Prostate gland (tissue), 2 donors: ENCODE measurements around the gene DUOX1. TPM values are rescaled to one million over a fixed set of nuclear protein-coding genes. Genes with fewer than 3 reads are reported as not detected.

Experiments
- DNase-seq: peaks from one replicate; pipeline ENCODE4 v3.0.0-alpha.2; 2019; ENCODE audit warnings: low spot score
- H3K27ac ChIP-seq, 2 donors: fragments of 200-600 bp; sonication (generic); 2 replicates each; pipeline ENCODE4 v1.5.1; 2017 to 2019
- H3K27me3 ChIP-seq: fragments of 200-600 bp; sonication (generic); replicated peaks from 2 replicates; pipeline ENCODE4 v1.5.1; 2019; ENCODE audit not compliant: insufficient read depth
- H3K36me3 ChIP-seq, 2 donors: fragments of 200-600 bp; sonication (generic); 1 replicate in 1 of 2; 2 replicates in 1 of 2; pipeline versions ENCODE4 v1.5.1 to v1.8.1; 2017 to 2019
- H3K4me1 ChIP-seq: fragments of 200-600 bp; sonication (generic); replicated peaks from 2 replicates; pipeline ENCODE4 v1.5.1; 2019
- H3K4me3 ChIP-seq, 2 donors: fragments of 200-600 bp; sonication (generic); 2 replicates each; pipeline ENCODE4 v1.5.1; 2017 to 2019
- H3K9me3 ChIP-seq: fragments of 200-600 bp; sonication (generic); 2 replicates; pipeline ENCODE4 v1.5.1; 2017
- POLR2A ChIP-seq: fragments of 450-650 bp; IDR thresholded peaks from one replicate; pipeline ENCODE4 v1.6.1; 2016; ENCODE audit warnings: antibody characterized with exemption, mild to moderate bottlenecking
- POLR2AphosphoS5 ChIP-seq: sonication (generic); formaldehyde crosslinking; IDR thresholded peaks from one replicate; pipeline ENCODE4 v1.6.1; 2017; ENCODE audit warnings: antibody characterized with exemption
- WGBS: methylation state at CpG from one replicate; pipeline ENCODE4 v1.1.5; 2018; 5-methylcytosine and 5-hydroxymethylcytosine counted together
- intact Hi-C: fragments of 100-400 bp; cut with DNase I; formaldehyde crosslinking; loops from one replicate; pipeline ENCODE4 v1.14.2; 2022
- total RNA-seq, 2 donors: library from RNA; depleted of rRNA; stranded (reverse); fragments of >200 nt; gene quantifications; one replicate each; pipeline ENCODE4 v1.1.0, GENCODE V29; 2016
- TF ChIP-seq, protein P1 (sequence below), 4 experiments: fragments of 200-600 bp in 2 of 4; fragments of 450-650 bp in 2 of 4; sonication (generic) in 2 of 4; IDR thresholded peaks; 1 replicate in 3 of 4; 2 replicates in 1 of 4; pipeline ENCODE4 v1.5.1; 2016 to 2019; ENCODE audit warnings: antibody characterized with exemption in 4 of 4, mild to moderate bottlenecking in 2 of 4, moderate library complexity in 2 of 4

DUOX1 gene
- total RNA-seq, 2 donors from 2014 or later = 18.4 to 32.1 TPM

DNA sequence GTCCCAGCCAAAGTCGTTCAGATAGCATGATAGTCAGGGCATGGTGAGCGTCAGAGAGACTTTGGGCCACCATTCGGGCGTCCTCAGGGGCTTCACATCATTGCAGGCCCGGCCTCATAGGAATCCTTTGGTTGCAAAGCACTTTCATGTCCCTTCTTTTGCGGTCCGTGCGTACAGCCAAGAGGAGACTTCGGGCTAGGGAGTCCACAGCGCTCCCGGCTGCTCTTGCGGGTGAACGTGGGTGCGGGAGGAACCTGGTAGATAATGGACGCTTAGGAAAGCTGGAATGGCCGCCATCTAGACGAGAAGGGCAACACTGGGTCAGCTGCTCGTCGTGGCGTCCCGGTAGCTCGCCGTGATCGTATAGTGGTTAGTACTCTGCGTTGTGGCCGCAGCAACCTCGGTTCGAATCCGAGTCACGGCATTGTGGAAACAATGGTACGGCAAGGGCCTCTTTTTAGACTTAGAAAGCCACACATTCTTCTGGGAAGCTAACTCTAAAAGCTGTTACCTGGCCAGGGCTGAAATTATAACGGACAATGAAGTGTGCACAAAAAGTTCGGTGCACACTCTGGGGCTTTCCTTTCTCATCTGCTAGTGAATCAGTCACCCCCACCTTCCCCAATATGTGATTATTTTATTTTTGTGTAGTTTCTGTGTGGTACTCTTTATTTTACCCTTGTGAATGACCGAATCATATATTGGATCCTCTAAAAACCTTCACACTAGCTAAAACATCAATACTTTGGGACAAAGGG lies 71.2 kb downstream of the DUOX1 start:
- H3K36me3 ChIP-seq = no peaks in the 10 kb centered on the region
- H3K4me3 ChIP-seq = peak overlapping the region; percentile 55 to 58
- H3K27me3 ChIP-seq = no peaks in the 10 kb centered on the region
- intact Hi-C loops = loop anchor here (2.0 kb wide), 1 partner anchor 14 kb away; the partner anchor contains the start of gene SHF
- peak overlapping the region; percentile 99 for H3K27ac ChIP-seq
- 5% methylated on average over 33 of the region's 34 CpGs for WGBS
- no peaks in the 10 kb centered on the region for H3K9me3 ChIP-seq
- no peaks in the 10 kb centered on the region for H3K4me1 ChIP-seq
- DNase-seq = peak; percentile 72
- no peak for TF ChIP-seq POLR2A
- TF ChIP-seq, protein P1, sequence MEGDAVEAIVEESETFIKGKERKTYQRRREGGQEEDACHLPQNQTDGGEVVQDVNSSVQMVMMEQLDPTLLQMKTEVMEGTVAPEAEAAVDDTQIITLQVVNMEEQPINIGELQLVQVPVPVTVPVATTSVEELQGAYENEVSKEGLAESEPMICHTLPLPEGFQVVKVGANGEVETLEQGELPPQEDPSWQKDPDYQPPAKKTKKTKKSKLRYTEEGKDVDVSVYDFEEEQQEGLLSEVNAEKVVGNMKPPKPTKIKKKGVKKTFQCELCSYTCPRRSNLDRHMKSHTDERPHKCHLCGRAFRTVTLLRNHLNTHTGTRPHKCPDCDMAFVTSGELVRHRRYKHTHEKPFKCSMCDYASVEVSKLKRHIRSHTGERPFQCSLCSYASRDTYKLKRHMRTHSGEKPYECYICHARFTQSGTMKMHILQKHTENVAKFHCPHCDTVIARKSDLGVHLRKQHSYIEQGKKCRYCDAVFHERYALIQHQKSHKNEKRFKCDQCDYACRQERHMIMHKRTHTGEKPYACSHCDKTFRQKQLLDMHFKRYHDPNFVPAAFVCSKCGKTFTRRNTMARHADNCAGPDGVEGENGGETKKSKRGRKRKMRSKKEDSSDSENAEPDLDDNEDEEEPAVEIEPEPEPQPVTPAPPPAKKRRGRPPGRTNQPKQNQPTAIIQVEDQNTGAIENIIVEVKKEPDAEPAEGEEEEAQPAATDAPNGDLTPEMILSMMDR (IDR thresholded peaks at IDR 0.05) = peak in 1 of 4 experiments; percentile 7
- peak; percentile 11 for TF ChIP-seq POLR2AphosphoS5

DNA sequence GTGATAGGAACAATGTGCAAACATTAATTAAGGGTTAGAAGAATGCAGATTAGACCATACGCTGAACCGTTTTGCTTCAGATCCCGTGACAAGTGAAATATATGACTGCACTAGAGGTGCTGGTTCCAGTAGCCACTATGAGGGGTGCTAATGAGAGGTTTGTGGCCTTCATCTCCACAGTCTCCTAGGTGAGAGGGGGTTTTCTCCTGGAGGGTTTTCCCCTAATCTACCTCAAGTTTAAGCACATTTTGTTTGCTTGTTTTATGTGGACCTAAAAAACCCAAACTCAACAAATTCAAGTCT lies 71.7 kb downstream of the DUOX1 start:
- Histone ChIP-seq H3K9me3 (no peaks in the 10 kb centered on the region), H3K4me3 (no peak overlapping the region), H3K36me3 (no peaks in the 10 kb centered on the region), H3K27ac (peak overlapping the region in 1 of 2 donors; percentile 99), H3K27me3 (no peaks in the 10 kb centered on the region), H3K4me1 (no peaks in the 10 kb centered on the region)
- 86% methylated on average over 3 of the region's 3 CpGs for WGBS
- TF ChIP-seq POLR2A = no peak
- no peak for TF ChIP-seq POLR2AphosphoS5
- TF ChIP-seq, protein P1 (IDR thresholded peaks at IDR 0.05) = no peak
- intact Hi-C loops = loop anchor here (2.0 kb wide), 1 partner anchor 15 kb away; the partner anchor contains the start of gene SHF
- no peak for DNase-seq

DNA sequence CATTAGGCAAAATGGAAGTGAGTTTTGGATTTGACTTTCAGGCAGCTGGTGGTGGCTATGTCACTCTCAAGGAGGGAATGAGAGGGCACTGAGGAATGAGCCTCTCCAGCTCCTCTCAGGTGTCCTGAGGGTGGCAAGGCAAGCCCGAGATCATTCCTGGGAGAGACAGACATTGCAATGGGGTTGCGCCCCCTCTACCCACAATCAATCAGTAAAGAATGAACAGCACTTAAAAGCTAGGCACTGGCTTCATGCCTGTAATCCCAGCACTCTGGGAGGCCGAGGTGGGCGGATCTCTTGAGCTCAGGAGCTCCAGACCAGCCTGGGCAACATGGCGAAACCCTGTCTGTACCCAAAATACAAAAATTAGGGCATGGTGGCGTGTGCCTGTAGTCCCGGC lies 72.1 kb downstream of the DUOX1 start:
- TF ChIP-seq POLR2AphosphoS5 (no peak), POLR2A (no peak)
- TF ChIP-seq, protein P1 (IDR thresholded peaks at IDR 0.05) = no peak
- intact Hi-C loops = loop anchor here (2.0 kb wide), 1 partner anchor 15 kb away; the partner anchor contains the start of gene SHF
- no peaks in the 10 kb centered on the region for H3K4me1 ChIP-seq
- H3K9me3 ChIP-seq = no peaks in the 10 kb centered on the region
- H3K27ac ChIP-seq = no peak overlapping the region
- H3K4me3 ChIP-seq = no peak overlapping the region
- no peaks in the 10 kb centered on the region for H3K27me3 ChIP-seq
- WGBS = 89% methylated on average over 7 of the region's 7 CpGs
- no peak for DNase-seq
- no peaks in the 10 kb centered on the region for H3K36me3 ChIP-seq

DNA sequence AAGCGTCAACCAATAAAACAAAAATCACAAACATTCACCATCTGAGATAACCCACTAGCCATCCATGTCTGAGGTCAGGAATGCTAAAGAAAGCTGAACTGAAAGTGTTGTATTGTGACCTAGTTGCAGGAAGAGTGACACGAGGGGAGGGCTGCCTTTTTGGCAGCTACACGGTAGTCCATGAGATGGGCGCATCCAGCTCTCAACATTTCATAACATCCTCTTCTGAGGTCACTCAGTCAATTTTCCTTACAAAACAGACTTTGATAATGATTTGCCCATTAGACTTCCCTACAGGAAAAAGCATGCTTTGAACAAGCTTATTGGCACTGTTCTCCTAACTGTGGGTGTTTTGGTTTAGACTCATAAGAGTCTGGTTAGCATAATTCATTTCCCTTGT lies 73.4 kb downstream of the DUOX1 start:
- intact Hi-C loops = no loop called here
- no peak overlapping the region for H3K27ac ChIP-seq
- DNase-seq = no peak
- H3K4me1 ChIP-seq = no peaks in the 10 kb centered on the region
- H3K27me3 ChIP-seq = no peaks in the 10 kb centered on the region
- 70% methylated on average over 4 of the region's 4 CpGs for WGBS
- H3K36me3 ChIP-seq = no peaks in the 10 kb centered on the region
- H3K9me3 ChIP-seq = no peaks in the 10 kb centered on the region
- H3K4me3 ChIP-seq = no peak overlapping the region
- TF ChIP-seq POLR2AphosphoS5 (no peak), POLR2A (no peak)
- TF ChIP-seq, protein P1 (IDR thresholded peaks at IDR 0.05) = no peak

DNA sequence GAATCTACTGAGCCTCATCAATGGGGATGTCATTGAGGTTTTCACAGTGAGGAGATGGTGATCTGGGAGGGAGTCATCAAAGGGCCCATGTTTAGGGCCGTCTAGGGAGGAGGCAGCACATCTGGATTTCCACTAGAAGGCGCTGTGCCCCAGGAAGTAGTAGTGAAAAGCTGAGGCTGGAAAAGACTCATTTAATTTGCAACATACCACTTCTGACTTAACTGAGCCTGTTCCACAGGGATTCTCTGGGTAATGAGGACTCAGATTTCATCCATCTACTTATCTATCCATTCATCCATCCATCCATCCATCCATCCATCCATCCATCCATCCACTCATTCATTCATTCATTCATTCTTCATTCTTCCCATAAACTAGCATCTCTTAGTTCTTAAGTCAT lies 75.4 kb downstream of the DUOX1 start:
- Histone ChIP-seq H3K4me1 (no peaks in the 10 kb centered on the region), H3K9me3 (no peaks in the 10 kb centered on the region), H3K36me3 (no peaks in the 10 kb centered on the region), H3K27me3 (no peaks in the 10 kb centered on the region), H3K27ac (no peak overlapping the region), H3K4me3 (no peak overlapping the region)
- WGBS = 2% methylated on average over 2 of the region's 2 CpGs
- peak; percentile 36 for DNase-seq
- intact Hi-C loops = no loop called here
- TF ChIP-seq POLR2AphosphoS5 (no peak), POLR2A (no peak)
- TF ChIP-seq, protein P1 (IDR thresholded peaks at IDR 0.05) = peak; percentile 24 to 76 (median 60)
